KMS-11 (cell line): ENCODE data around the gene KATNAL1.

Experiments used
- H2AFZ ChIP-seq: fragments of 200-600 bp; sonication (generic); 2 replicates; pipeline ENCODE4 v1.6.1; 2016; ENCODE audit warnings: antibody characterized with exemption, mixed run types, low read depth
- H3K27ac ChIP-seq: fragments of 200-600 bp; sonication (generic); 2 replicates; pipeline ENCODE4 v1.6.1; 2016; ENCODE audit warnings: mild to moderate bottlenecking, mixed run types
- H3K27me3 ChIP-seq: fragments of 200-600 bp; sonication (generic); 2 replicates; pipeline ENCODE4 v1.6.1; 2017; ENCODE audit warnings: mild to moderate bottlenecking, low read depth, mixed run types, moderate library complexity; ENCODE audit not compliant: insufficient read depth
- H3K36me3 ChIP-seq: fragments of 200-600 bp; sonication (generic); 2 replicates; pipeline ENCODE4 v1.6.1; 2017; ENCODE audit warnings: mild to moderate bottlenecking, mixed run types; ENCODE audit not compliant: insufficient read depth
- H3K4me1 ChIP-seq: fragments of 200-600 bp; sonication (generic); 2 replicates; pipeline ENCODE4 v1.6.1; 2016; ENCODE audit warnings: mild to moderate bottlenecking, low read depth, mixed run types; ENCODE audit not compliant: poor library complexity, severe bottlenecking
- H3K4me2 ChIP-seq: fragments of 200-600 bp; sonication (generic); 2 replicates; pipeline ENCODE4 v1.7.0; 2016; ENCODE audit warnings: mild to moderate bottlenecking, mixed run types
- H3K4me3 ChIP-seq: fragments of 200-600 bp; sonication (generic); IDR thresholded peaks from 2 replicates; pipeline ENCODE4 v1.6.1; 2017; ENCODE audit warnings: low read depth, low read length, mixed read lengths; ENCODE audit not compliant: insufficient read depth
- H3K79me2 ChIP-seq: fragments of 200-600 bp; sonication (generic); 2 replicates; pipeline ENCODE4 v1.6.1; 2016; ENCODE audit warnings: low read depth, mixed run types; ENCODE audit not compliant: insufficient read depth
- H3K9ac ChIP-seq: fragments of 200-600 bp; sonication (generic); 2 replicates; pipeline ENCODE4 v1.6.1; 2016; ENCODE audit warnings: mild to moderate bottlenecking, mixed run types
- H4K20me1 ChIP-seq: fragments of 200-600 bp; sonication (generic); 2 replicates; pipeline ENCODE4 v1.6.1; 2016; ENCODE audit warnings: mild to moderate bottlenecking, mixed run types; ENCODE audit not compliant: insufficient read depth
- TF ChIP-seq, protein P1 (sequence below): fragments of 200-600 bp; sonication (generic); conservative IDR thresholded peaks from 2 replicates; pipeline ENCODE4 v1.6.1; 2017; ENCODE audit warnings: low read depth, mild to moderate bottlenecking, antibody characterized with exemption, low read length, moderate library complexity, mixed read lengths

Gene KATNAL1

DNA sequence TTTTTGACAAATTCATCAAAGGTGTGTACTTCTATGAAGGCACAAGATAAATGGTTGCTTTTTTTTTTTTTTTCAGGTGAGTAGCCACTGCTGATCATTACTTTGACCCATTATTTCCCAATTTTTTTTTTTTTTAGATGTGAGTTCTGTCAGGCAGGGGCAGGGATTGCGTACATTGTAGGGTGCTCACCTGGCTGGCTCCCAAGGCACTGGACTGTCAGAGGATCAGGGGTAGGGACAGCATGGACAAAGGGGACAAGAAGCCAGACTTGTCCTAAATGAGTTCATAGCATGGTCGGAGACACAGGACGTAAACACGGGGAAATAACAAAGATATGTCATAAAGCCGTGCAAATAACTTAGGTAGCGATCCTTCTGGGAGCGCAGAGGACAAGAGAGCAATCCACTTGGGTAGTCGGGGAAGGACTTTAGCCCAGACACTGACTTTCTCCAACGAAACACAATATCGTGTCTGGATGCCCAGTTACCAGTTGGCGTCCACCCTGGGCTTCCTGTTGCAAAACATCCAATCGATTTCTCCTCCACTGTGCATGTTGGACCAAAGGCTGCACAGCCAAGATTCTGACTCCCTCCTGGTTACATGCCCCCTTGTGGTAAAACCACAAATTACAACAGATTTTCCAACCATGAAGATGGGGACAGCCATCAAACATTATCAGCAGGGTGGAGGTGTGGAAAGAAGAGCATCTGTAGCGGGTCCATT is 27.5 kb upstream of the KATNAL1 start:
- Histone ChIP-seq H3K4me1 (no peaks in the 10 kb centered on the region), H3K27me3 (no peaks in the 10 kb centered on the region), H3K79me2 (no peaks in the 10 kb centered on the region), H3K36me3 (no peaks in the 10 kb centered on the region), H4K20me1 (no peaks in the 10 kb centered on the region), H3K27ac (no peak overlapping the region), H3K4me2 (no peak overlapping the region), H3K4me3 (no peak overlapping the region), H2AFZ (no peak overlapping the region), H3K9ac (no peak overlapping the region)
- TF ChIP-seq, protein P1, sequence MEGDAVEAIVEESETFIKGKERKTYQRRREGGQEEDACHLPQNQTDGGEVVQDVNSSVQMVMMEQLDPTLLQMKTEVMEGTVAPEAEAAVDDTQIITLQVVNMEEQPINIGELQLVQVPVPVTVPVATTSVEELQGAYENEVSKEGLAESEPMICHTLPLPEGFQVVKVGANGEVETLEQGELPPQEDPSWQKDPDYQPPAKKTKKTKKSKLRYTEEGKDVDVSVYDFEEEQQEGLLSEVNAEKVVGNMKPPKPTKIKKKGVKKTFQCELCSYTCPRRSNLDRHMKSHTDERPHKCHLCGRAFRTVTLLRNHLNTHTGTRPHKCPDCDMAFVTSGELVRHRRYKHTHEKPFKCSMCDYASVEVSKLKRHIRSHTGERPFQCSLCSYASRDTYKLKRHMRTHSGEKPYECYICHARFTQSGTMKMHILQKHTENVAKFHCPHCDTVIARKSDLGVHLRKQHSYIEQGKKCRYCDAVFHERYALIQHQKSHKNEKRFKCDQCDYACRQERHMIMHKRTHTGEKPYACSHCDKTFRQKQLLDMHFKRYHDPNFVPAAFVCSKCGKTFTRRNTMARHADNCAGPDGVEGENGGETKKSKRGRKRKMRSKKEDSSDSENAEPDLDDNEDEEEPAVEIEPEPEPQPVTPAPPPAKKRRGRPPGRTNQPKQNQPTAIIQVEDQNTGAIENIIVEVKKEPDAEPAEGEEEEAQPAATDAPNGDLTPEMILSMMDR, result peak; percentile 56

DNA sequence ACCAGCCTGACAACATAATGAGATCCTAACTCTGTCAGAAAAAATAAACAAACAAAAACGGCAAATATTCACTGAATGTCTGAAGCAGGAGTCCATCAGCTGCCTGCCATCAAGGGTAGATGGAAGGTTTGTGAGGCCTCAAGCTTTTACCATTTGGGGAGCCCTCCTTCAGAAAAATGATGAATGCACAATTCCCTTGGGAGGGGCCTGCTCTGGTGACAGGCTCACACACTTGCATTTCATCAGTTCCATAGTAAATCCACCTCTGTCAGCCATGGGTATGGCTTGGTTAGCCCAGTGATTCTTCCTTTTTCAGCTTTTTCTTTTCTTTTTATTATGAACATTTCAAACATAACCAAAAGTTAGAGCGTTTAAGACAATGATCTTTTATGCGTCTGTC is 26.3 kb upstream of the KATNAL1 start:
- no peak overlapping the region for H3K4me3 ChIP-seq
- H3K79me2 ChIP-seq, result no peaks in the 10 kb centered on the region
- no peaks in the 10 kb centered on the region for H4K20me1 ChIP-seq
- no peaks in the 10 kb centered on the region for H3K4me1 ChIP-seq
- TF ChIP-seq, protein P1, result no peak
- H3K27me3 ChIP-seq, result no peaks in the 10 kb centered on the region
- H3K9ac ChIP-seq, result no peak overlapping the region
- H2AFZ ChIP-seq, result no peak overlapping the region
- H3K27ac ChIP-seq, result no peak overlapping the region
- H3K36me3 ChIP-seq, result no peaks in the 10 kb centered on the region
- no peak overlapping the region for H3K4me2 ChIP-seq

- Histone ChIP-seq H3K27ac (no peak overlapping the region), H3K9ac (no peak overlapping the region), H3K27me3 (no peaks in the 10 kb centered on the region), H3K79me2 (no peaks in the 10 kb centered on the region), H3K4me1 (no peaks in the 10 kb centered on the region), H2AFZ (no peak overlapping the region), H3K4me3 (no peak overlapping the region), H4K20me1 (no peaks in the 10 kb centered on the region), H3K4me2 (no peak overlapping the region), H3K36me3 (no peaks in the 10 kb centered on the region)
- TF ChIP-seq, protein P1, result no peak
These were observed 25.2 kb upstream of the KATNAL1 start for GRCh38 chr13:30332456-30333143.

DNA sequence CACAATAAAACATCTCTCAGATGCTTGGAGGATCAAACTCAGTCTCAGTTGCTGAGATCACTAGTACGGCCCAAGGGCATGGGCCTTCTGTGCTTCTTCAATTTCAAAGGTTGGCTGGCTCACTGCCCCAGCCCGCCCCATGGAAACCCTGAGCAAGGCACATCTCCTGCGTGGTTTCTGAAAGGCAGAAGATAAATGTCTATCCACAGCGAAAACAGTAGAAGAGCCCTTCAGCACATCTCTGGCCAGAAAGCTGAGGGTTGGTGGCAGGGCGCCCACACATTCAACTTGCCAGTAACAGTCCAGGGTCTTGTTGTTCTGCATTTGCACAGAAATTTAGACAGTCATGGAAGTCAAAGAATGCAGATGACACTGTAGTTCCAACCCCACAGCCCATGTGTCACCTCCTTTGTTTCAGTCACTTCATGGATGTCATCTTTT is 24.0 kb upstream of the KATNAL1 start:
- Histone ChIP-seq H3K4me2 (no peak overlapping the region), H3K79me2 (no peaks in the 10 kb centered on the region), H3K27ac (no peak overlapping the region), H2AFZ (no peak overlapping the region), H3K9ac (no peak overlapping the region), H3K36me3 (no peaks in the 10 kb centered on the region), H4K20me1 (no peaks in the 10 kb centered on the region), H3K27me3 (no peaks in the 10 kb centered on the region), H3K4me3 (no peak overlapping the region), H3K4me1 (no peaks in the 10 kb centered on the region)
- TF ChIP-seq, protein P1, result no peak
